Upper lobe of right lung (tissue), 1 donor: ENCODE data around the gene TEDC1. TPM values are rescaled to one million over a fixed set of nuclear protein-coding genes. Genes with fewer than 3 reads are reported as not detected.
A peak's percentile ranks its signal among the peaks of the same experiment; 100 is the strongest.

ENCODE experiments used
- ATAC-seq: fragments of 200-7000 bp; cut with Tn5 transposase; one replicate; pipeline ENCODE4 v1.9.1; 2020; ENCODE audit warnings: mild to moderate bottlenecking, moderate library complexity
- DNase-seq: peaks from one replicate; pipeline ENCODE4 v3.0.0-alpha.2; 2020
- H3K27ac ChIP-seq: fragments of 200-600 bp; one replicate; pipeline ENCODE4 v1.8.0; 2022
- H3K27me3 ChIP-seq: fragments of 200-600 bp; one replicate; pipeline ENCODE4 v1.8.0; 2022; ENCODE audit warnings: mild to moderate bottlenecking
- H3K36me3 ChIP-seq: fragments of 200-600 bp; one replicate; pipeline ENCODE4 v1.8.0; 2022
- H3K4me1 ChIP-seq: fragments of 200-600 bp; one replicate; pipeline ENCODE4 v1.8.0; 2022
- H3K4me3 ChIP-seq: fragments of 200-600 bp; one replicate; pipeline ENCODE4 v1.8.0; 2022; ENCODE audit warnings: mild to moderate bottlenecking
- H3K9me3 ChIP-seq: fragments of 200-600 bp; one replicate; pipeline ENCODE4 v1.8.0; 2022
- CTCF ChIP-seq: fragments of 200-600 bp; IDR thresholded peaks from one replicate; pipeline ENCODE4 v1.8.0; 2022; ENCODE audit warnings: antibody characterized with exemption
- intact Hi-C: fragments of 100-400 bp; cut with DNase I; formaldehyde crosslinking; loops from one replicate; pipeline ENCODE4 v1.11.0; 2022
- total RNA-seq: library from RNA; stranded (reverse); fragmentation: NEBNext Ultra II Directional; extraction: Animal tissue kit (Norgen Biotek cat#: 25700); gene quantifications from one replicate; pipeline ENCODE4 v1.2.1, GENCODE V29; 2021
- donor health status: DM: no; HTN: yes; CAD: no; lungs with severe emphysema.

The TEDC1 gene
- total RNA-seq, 1 donor from 2014 or later: 7.9 TPM

- peak; percentile 46 for DNase-seq
Observed at GRCh38 chr14:105502446-105503295, 11.6 kb downstream of the TEDC1 start.

GRCh38 chr14:105503296-105503640, 12.2 kb downstream of the TEDC1 start:
- Histone ChIP-seq H3K4me1 (no peaks in the 10 kb centered on the region), H3K36me3 (no peaks in the 10 kb centered on the region), H3K4me3 (no peak overlapping the region), H3K27ac (no peak overlapping the region), H3K9me3 (no peaks in the 10 kb centered on the region), H3K27me3 (peaks cover 6% of the 10 kb centered on the region)
- ATAC-seq: no peak
- intact Hi-C loops: no loop called here
- DNase-seq: peak; percentile 23
- TF ChIP-seq CTCF: no peak

More at GRCh38 chr14:105502446-105503295, 11.6 kb downstream of the TEDC1 start:
- no peaks in the 10 kb centered on the region for H3K27me3 ChIP-seq
- intact Hi-C loops: no loop called here
- H3K27ac ChIP-seq: no peak overlapping the region
- no peak for ATAC-seq
- no peaks in the 10 kb centered on the region for H3K4me1 ChIP-seq
- H3K36me3 ChIP-seq: no peaks in the 10 kb centered on the region
- no peak for TF ChIP-seq CTCF
- no peaks in the 10 kb centered on the region for H3K9me3 ChIP-seq
- no peak overlapping the region for H3K4me3 ChIP-seq

GRCh38 chr14:105503935-105504692, 13.1 kb downstream of the TEDC1 start:
- ATAC-seq (no peak), DNase-seq (peak; percentile 58)
- intact Hi-C loops: no loop called here
- H3K4me3 ChIP-seq: no peak overlapping the region
- no peaks in the 10 kb centered on the region for H3K9me3 ChIP-seq
- no peaks in the 10 kb centered on the region for H3K36me3 ChIP-seq
- H3K4me1 ChIP-seq: no peaks in the 10 kb centered on the region
- no peak overlapping the region for H3K27ac ChIP-seq
- peaks cover 14% of the 10 kb centered on the region for H3K27me3 ChIP-seq
- TF ChIP-seq CTCF: no peak

- Histone ChIP-seq H3K27ac (no peak overlapping the region), H3K4me1 (no peaks in the 10 kb centered on the region), H3K4me3 (no peak overlapping the region), H3K9me3 (no peaks in the 10 kb centered on the region), H3K27me3 (peaks cover 23% of the 10 kb centered on the region), H3K36me3 (no peaks in the 10 kb centered on the region)
- TF ChIP-seq CTCF: no peak
- intact Hi-C loops: no loop called here
- ATAC-seq (no peak), DNase-seq (peak; percentile 57)
Observed at GRCh38 chr14:105505101-105505500, 14.1 kb downstream of the TEDC1 start.

- Histone ChIP-seq H3K27ac (no peak overlapping the region), H3K27me3 (peaks cover 32% of the 10 kb centered on the region), H3K4me3 (no peak overlapping the region), H3K4me1 (no peaks in the 10 kb centered on the region), H3K9me3 (no peaks in the 10 kb centered on the region), H3K36me3 (no peaks in the 10 kb centered on the region)
- DNase-seq (peak; percentile 23), ATAC-seq (no peak)
- no peak for TF ChIP-seq CTCF
- intact Hi-C loops: no loop called here
Observed at GRCh38 chr14:105507247-105507646, 16.2 kb downstream of the TEDC1 start.
